SK-N-SH treated with all-trans-retinoic acid at 6 μM for 48 hours (cell line): ENCODE results near the gene GEMIN5.

ENCODE experiments used
- ZNF565 ChIP-seq: fragments of 450-650 bp; formaldehyde crosslinking; conservative IDR thresholded peaks from 2 replicates; pipeline ENCODE4 v1.5.0; 2020; ENCODE audit warnings: low read depth, mild to moderate bottlenecking, moderate library complexity
- ZNF70 ChIP-seq: fragments of 450-650 bp; formaldehyde crosslinking; IDR thresholded peaks from 2 replicates; pipeline ENCODE4 v1.5.0; 2020; ENCODE audit warnings: mild to moderate bottlenecking, moderate library complexity
- TF ChIP-seq, protein P1 (sequence below): fragments of 250-450 bp; sonication (Bioruptor Pico); IDR thresholded peaks from 2 replicates; pipeline ENCODE4 v1.8.0; 2020; ENCODE audit warnings: mild to moderate bottlenecking, moderate library complexity, borderline replicate concordance

- TF ChIP-seq ZNF70 (CRISPR knock-in tag) = no peak
- TF ChIP-seq, protein P1, sequence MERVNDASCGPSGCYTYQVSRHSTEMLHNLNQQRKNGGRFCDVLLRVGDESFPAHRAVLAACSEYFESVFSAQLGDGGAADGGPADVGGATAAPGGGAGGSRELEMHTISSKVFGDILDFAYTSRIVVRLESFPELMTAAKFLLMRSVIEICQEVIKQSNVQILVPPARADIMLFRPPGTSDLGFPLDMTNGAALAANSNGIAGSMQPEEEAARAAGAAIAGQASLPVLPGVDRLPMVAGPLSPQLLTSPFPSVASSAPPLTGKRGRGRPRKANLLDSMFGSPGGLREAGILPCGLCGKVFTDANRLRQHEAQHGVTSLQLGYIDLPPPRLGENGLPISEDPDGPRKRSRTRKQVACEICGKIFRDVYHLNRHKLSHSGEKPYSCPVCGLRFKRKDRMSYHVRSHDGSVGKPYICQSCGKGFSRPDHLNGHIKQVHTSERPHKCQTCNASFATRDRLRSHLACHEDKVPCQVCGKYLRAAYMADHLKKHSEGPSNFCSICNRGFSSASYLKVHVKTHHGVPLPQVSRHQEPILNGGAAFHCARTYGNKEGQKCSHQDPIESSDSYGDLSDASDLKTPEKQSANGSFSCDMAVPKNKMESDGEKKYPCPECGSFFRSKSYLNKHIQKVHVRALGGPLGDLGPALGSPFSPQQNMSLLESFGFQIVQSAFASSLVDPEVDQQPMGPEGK = no peak
- no peak for TF ChIP-seq ZNF565
Observed at GRCh38 chr5:154966081-154966841, 28.2 kb upstream of the GEMIN5 start.
